Skeletal muscle satellite cell (primary cell): ENCODE measurements around the gene SH3BP4.

ENCODE experiments used
- H3K27me3 ChIP-seq: 2 replicates; pipeline ENCODE4 v1.7.0; 2013; ENCODE audit warnings: low read length; ENCODE audit not compliant: control insufficient read depth, insufficient read depth
- H3K36me3 ChIP-seq: 2 replicates; pipeline ENCODE4 v1.7.0; 2013; ENCODE audit warnings: mild to moderate bottlenecking, control low read depth, low read length; ENCODE audit not compliant: insufficient read depth
- H3K4me1 ChIP-seq: 2 replicates; pipeline ENCODE4 v1.7.0; 2013; ENCODE audit warnings: low read length; ENCODE audit not compliant: control insufficient read depth, insufficient read depth
- H3K4me2 ChIP-seq: 2 replicates; pipeline ENCODE4 v1.7.0; 2013; ENCODE audit warnings: mild to moderate bottlenecking, low read length
- H3K4me3 ChIP-seq: 2 replicates; pipeline ENCODE4 v1.7.0; 2013; ENCODE audit warnings: low read length
- H3K9ac ChIP-seq: 2 replicates; pipeline ENCODE4 v1.7.0; 2013; ENCODE audit warnings: mild to moderate bottlenecking, low read depth, low read length, moderate library complexity
- H3K9me3 ChIP-seq: replicated peaks from 2 replicates; pipeline ENCODE4 v1.7.0; 2013; ENCODE audit warnings: mild to moderate bottlenecking, control low read depth, low read length

SH3BP4 gene

GRCh38 chr2:234991290-234991689, 39.5 kb downstream of the SH3BP4 start:
- H3K9me3 ChIP-seq: no peaks in the 10 kb centered on the region
- H3K4me3 ChIP-seq: no peak overlapping the region
- no peaks in the 10 kb centered on the region for H3K27me3 ChIP-seq
- peaks cover 76% of the 10 kb centered on the region for H3K4me1 ChIP-seq
- peaks cover 58% of the 10 kb centered on the region for H3K36me3 ChIP-seq
- H3K9ac ChIP-seq: no peak overlapping the region
- no peak overlapping the region for H3K4me2 ChIP-seq

GRCh38 chr2:234991793-234992192, 40.0 kb downstream of the SH3BP4 start:
- Histone ChIP-seq H3K36me3 (peaks cover 58% of the 10 kb centered on the region), H3K4me1 (peaks cover 80% of the 10 kb centered on the region)

GRCh38 chr2:234992196-234992595, 40.4 kb downstream of the SH3BP4 start:
- H3K9me3 ChIP-seq: no peaks in the 10 kb centered on the region
- H3K4me1 ChIP-seq: peaks cover 80% of the 10 kb centered on the region
- H3K4me3 ChIP-seq: no peak overlapping the region
- H3K36me3 ChIP-seq: peaks cover 59% of the 10 kb centered on the region
- H3K4me2 ChIP-seq: no peak overlapping the region
- no peaks in the 10 kb centered on the region for H3K27me3 ChIP-seq
- H3K9ac ChIP-seq: no peak overlapping the region

More at GRCh38 chr2:234991793-234992192, 40.0 kb downstream of the SH3BP4 start:
- H3K4me3 ChIP-seq: no peak overlapping the region
- H3K9me3 ChIP-seq: no peaks in the 10 kb centered on the region
- no peaks in the 10 kb centered on the region for H3K27me3 ChIP-seq
- H3K4me2 ChIP-seq: no peak overlapping the region
- no peak overlapping the region for H3K9ac ChIP-seq

GRCh38 chr2:234992624-234993349, 41.0 kb downstream of the SH3BP4 start:
- H3K4me2 ChIP-seq: no peak overlapping the region
- H3K27me3 ChIP-seq: no peaks in the 10 kb centered on the region
- no peaks in the 10 kb centered on the region for H3K9me3 ChIP-seq
- H3K4me3 ChIP-seq: no peak overlapping the region
- peaks cover 79% of the 10 kb centered on the region for H3K4me1 ChIP-seq
- H3K9ac ChIP-seq: no peak overlapping the region
- peaks cover 58% of the 10 kb centered on the region for H3K36me3 ChIP-seq

GRCh38 chr2:234993541-234993981, 41.7 kb downstream of the SH3BP4 start:
- peaks cover 63% of the 10 kb centered on the region for H3K36me3 ChIP-seq
- H3K9me3 ChIP-seq: no peaks in the 10 kb centered on the region
- H3K4me2 ChIP-seq: no peak overlapping the region
- H3K27me3 ChIP-seq: no peaks in the 10 kb centered on the region
- H3K9ac ChIP-seq: no peak overlapping the region
- H3K4me3 ChIP-seq: no peak overlapping the region
- peaks cover 78% of the 10 kb centered on the region for H3K4me1 ChIP-seq

- no peak overlapping the region for H3K4me3 ChIP-seq
- H3K9me3 ChIP-seq: no peaks in the 10 kb centered on the region
- H3K9ac ChIP-seq: no peak overlapping the region
- peaks cover 71% of the 10 kb centered on the region for H3K4me1 ChIP-seq
- no peak overlapping the region for H3K4me2 ChIP-seq
- no peaks in the 10 kb centered on the region for H3K27me3 ChIP-seq
- peaks cover 74% of the 10 kb centered on the region for H3K36me3 ChIP-seq
Observed at GRCh38 chr2:234994438-234995321, 42.9 kb downstream of the SH3BP4 start.

GRCh38 chr2:234995332-234996068, 43.7 kb downstream of the SH3BP4 start:
- Histone ChIP-seq H3K9ac (peak overlapping the region; percentile 72), H3K36me3 (peaks cover 80% of the 10 kb centered on the region), H3K4me2 (no peak overlapping the region)

GRCh38 chr2:234996069-234996940, 44.5 kb downstream of the SH3BP4 start:
- Histone ChIP-seq H3K9ac (peak overlapping the region; percentile 72), H3K27me3 (no peaks in the 10 kb centered on the region)

More at GRCh38 chr2:234995332-234996068, 43.7 kb downstream of the SH3BP4 start:
- H3K9me3 ChIP-seq: no peaks in the 10 kb centered on the region
- H3K4me1 ChIP-seq: peaks cover 64% of the 10 kb centered on the region
- H3K27me3 ChIP-seq: no peaks in the 10 kb centered on the region
- H3K4me3 ChIP-seq: no peak overlapping the region

GRCh38 chr2:234996941-234997270, 45.1 kb downstream of the SH3BP4 start:
- no peak overlapping the region for H3K4me3 ChIP-seq
- H3K36me3 ChIP-seq: peaks cover 73% of the 10 kb centered on the region
- H3K27me3 ChIP-seq: no peaks in the 10 kb centered on the region
- peak overlapping the region; percentile 44 for H3K9ac ChIP-seq
- H3K4me1 ChIP-seq: peaks cover 50% of the 10 kb centered on the region
- no peaks in the 10 kb centered on the region for H3K9me3 ChIP-seq
- peak overlapping the region; percentile 47 for H3K4me2 ChIP-seq

More at GRCh38 chr2:234996069-234996940, 44.5 kb downstream of the SH3BP4 start:
- H3K4me3 ChIP-seq: no peak overlapping the region
- peaks cover 56% of the 10 kb centered on the region for H3K4me1 ChIP-seq
- H3K9me3 ChIP-seq: no peaks in the 10 kb centered on the region
- peak overlapping the region; percentile 47 for H3K4me2 ChIP-seq
- peaks cover 78% of the 10 kb centered on the region for H3K36me3 ChIP-seq

GRCh38 chr2:234997389-234997788, 45.6 kb downstream of the SH3BP4 start:
- Histone ChIP-seq H3K4me2 (no peak overlapping the region), H3K36me3 (peaks cover 72% of the 10 kb centered on the region), H3K4me1 (peaks cover 47% of the 10 kb centered on the region)

More at GRCh38 chr2:234997389-234997788, 45.6 kb downstream of the SH3BP4 start:
- Histone ChIP-seq H3K9me3 (no peaks in the 10 kb centered on the region), H3K4me3 (no peak overlapping the region), H3K9ac (peak overlapping the region; percentile 44), H3K27me3 (no peaks in the 10 kb centered on the region)
